K562 (cell line): ENCODE results near the gene GPR68. TPM values are rescaled to one million over a fixed set of nuclear protein-coding genes. Genes with fewer than 3 reads are reported as not detected.
A peak's percentile ranks its signal among the peaks of the same experiment; 100 is the strongest.

Experiments
- CBX1 ChIP-seq: sonication (generic); IDR thresholded peaks from 2 replicates; pipeline ENCODE4 v1.6.1; 2016; ENCODE audit warnings: antibody characterized with exemption, low read depth, mild to moderate bottlenecking
- MGA ChIP-seq: fragments of 450-650 bp; IDR thresholded peaks from 2 replicates; pipeline ENCODE4 v1.6.1; 2016; ENCODE audit warnings: mild to moderate bottlenecking, moderate library complexity
- MLLT1 ChIP-seq, 2 experiments: fragments of 450-650 bp; IDR thresholded peaks; 2 replicates each; pipeline ENCODE4 v1.6.1; 2016
- NR3C1 ChIP-seq: sonication (generic); formaldehyde crosslinking; IDR thresholded peaks from 2 replicates; pipeline ENCODE4 v1.8.1; 2022; ENCODE audit warnings: missing genetic modification reagents
- SNAPC5 ChIP-seq: fragments of 250-450 bp; sonication (Bioruptor Pico); IDR thresholded peaks from 2 replicates; pipeline ENCODE4 v1.8.0; 2021; ENCODE audit warnings: moderate library complexity, mild to moderate bottlenecking, inconsistent platforms
- USF1 ChIP-seq: sonication (generic); formaldehyde crosslinking; IDR thresholded peaks from 2 replicates; pipeline ENCODE4 v1.9.0; 2022; ENCODE audit warnings: mild to moderate bottlenecking, missing genetic modification reagents
- ZBTB49 ChIP-seq: sonication (generic); formaldehyde crosslinking; IDR thresholded peaks from 2 replicates; pipeline ENCODE4 v1.8.0; 2022; ENCODE audit warnings: missing genetic modification reagents, mild to moderate bottlenecking, borderline replicate concordance
- ZBTB9 ChIP-seq: fragments of 450-650 bp; formaldehyde crosslinking; IDR thresholded peaks from 2 replicates; pipeline ENCODE4 v1.4.0; 2020; ENCODE audit warnings: mild to moderate bottlenecking, moderate library complexity
- ZNF695 ChIP-seq: fragments of 450-650 bp; formaldehyde crosslinking; IDR thresholded peaks from 2 replicates; pipeline ENCODE4 v1.4.0; 2020; ENCODE audit warnings: mild to moderate bottlenecking, moderate library complexity
- ZNF75A ChIP-seq: fragments of 450-650 bp; formaldehyde crosslinking; IDR thresholded peaks from 2 replicates; pipeline ENCODE4 v1.4.0; 2020; ENCODE audit warnings: mild to moderate bottlenecking
- polyA plus RNA-seq, 8 experiments: library from polyadenylated mRNA; depleted of rRNA in 4 of 8; stranded (reverse) in 5 of 8; unstranded in 3 of 8; fragments of >200 nt; fragmentation: Nextera tagmentation in 2 of 8; fragmentation: Illumina TruSeq in 1 of 8; extraction: Ambion mirVana in 2 of 8; extraction: Trizol in 1 of 8; gene quantifications; 2 replicates each; pipeline versions ENCODE4 v1.2.1 to v1.2.3, GENCODE V29; 2011 to 2014; ENCODE audit warnings: inconsistent platforms in 1 of 8, missing spikeins in 1 of 8
- total RNA-seq, 7 experiments: library from RNA; depleted of rRNA in 6 of 7; stranded (reverse); fragments of >200 nt in 6 of 7; fragmentation: Illumina TruSeq in 2 of 7; extraction: Trizol in 2 of 7; gene quantifications; 2 replicates each; pipeline versions ENCODE4 v1.2.1 to v1.2.3, GENCODE V29; 2011 to 2021; ENCODE audit warnings: low replicate concordance in 1 of 7

The GPR68 gene
- total and polyA plus RNA-seq, 9 of the 15 experiments (the other 6 are each of a cell fraction or from before 2014, with no cell fraction given), result 0.41 to 9.4 (median 3.7) TPM

GRCh38 chr14:91267965-91268437 lies 23.5 kb upstream of the GPR68 start (continued):
- no peak; the same call in 1 of the 2 replicates for TF ChIP-seq MGA
- TF ChIP-seq NR3C1 (CRISPR knock-in tag), result no peak
- TF ChIP-seq MLLT1 (IDR thresholded peaks at IDR 0.05), result no peak
- peak; percentile 99 for TF ChIP-seq ZBTB9
- TF ChIP-seq CBX1, result no peak
- TF ChIP-seq ZNF695, result peak; percentile 93
- no peak for TF ChIP-seq ZBTB49 (CRISPR knock-in tag)
- peak; percentile 52; the same call in 1 of the 2 replicates for TF ChIP-seq SNAPC5 (CRISPR knock-in tag)
- TF ChIP-seq USF1 (CRISPR knock-in tag), result no peak
- TF ChIP-seq ZNF75A, result peak; percentile 72
